Fibroblast of peridontal ligament (primary cell): ENCODE results near the gene UAP1.

Experiments used
- DNase-seq: peaks from one replicate; pipeline ENCODE4 v3.0.0-alpha.2; 2010; ENCODE audit errors: extremely low read depth

The UAP1 gene

GRCh38 chr1:162561616-162562469, at the start of gene UAP1:
UAP1 (plus strand) TSS chr1:162561722; CDS start chr1:162566069, 4,347 bp downstream.
- no peak for DNase-seq

GRCh38 chr1:162527314-162527713, 34.2 kb upstream of the UAP1 start:
- no peak for DNase-seq

- no peak for DNase-seq
Measured at GRCh38 chr1:162530307-162530987, 31.1 kb upstream of the UAP1 start.

- no peak for DNase-seq
Measured at GRCh38 chr1:162530988-162531319, 30.6 kb upstream of the UAP1 start.

GRCh38 chr1:162535501-162535900, 26.0 kb upstream of the UAP1 start:
- peak; percentile 57 for DNase-seq

- peak; percentile 87 for DNase-seq
Measured at GRCh38 chr1:162536511-162536910, 25.0 kb upstream of the UAP1 start.

GRCh38 chr1:162537216-162537615, 24.3 kb upstream of the UAP1 start:
- peak; percentile 10 for DNase-seq

GRCh38 chr1:162538815-162539431, 22.6 kb upstream of the UAP1 start:
- DNase-seq: peak; percentile 88

- DNase-seq: peak; percentile 95
Measured at GRCh38 chr1:162541619-162542141, 19.8 kb upstream of the UAP1 start.

GRCh38 chr1:162543228-162543627, 18.3 kb upstream of the UAP1 start:
- DNase-seq: no peak

GRCh38 chr1:162548170-162548569, 13.4 kb upstream of the UAP1 start:
- DNase-seq: peak; percentile 76

- no peak for DNase-seq
Measured at GRCh38 chr1:162549001-162549400, 12.5 kb upstream of the UAP1 start.

- no peak for DNase-seq
Measured at GRCh38 chr1:162550925-162551324, 10.6 kb upstream of the UAP1 start.

GRCh38 chr1:162551969-162552683, 9.4 kb upstream of the UAP1 start:
- peak; percentile 74 for DNase-seq

- no peak for DNase-seq
Measured at GRCh38 chr1:162552684-162553252, 8.8 kb upstream of the UAP1 start.

GRCh38 chr1:162554258-162554657, 7.3 kb upstream of the UAP1 start:
- DNase-seq: no peak

- DNase-seq: no peak
Measured at GRCh38 chr1:162557536-162557935, 4.0 kb upstream of the UAP1 start.

GRCh38 chr1:162560303-162561036, 1.1 kb upstream of the UAP1 start:
- no peak for DNase-seq

GRCh38 chr1:162561037-162561615, 396 bp upstream of the UAP1 start:
- peak; percentile 94 for DNase-seq

GRCh38 chr1:162562470-162562828, 927 bp downstream of the UAP1 start:
- DNase-seq: peak; percentile 84
